Measurements from ENCODE around the gene ALKBH6. TPM values are rescaled to one million over a fixed set of nuclear protein-coding genes. Genes with fewer than 3 reads are reported as not detected.

ALKBH6 gene
- total and polyA plus RNA-seq, 9 of the 15 experiments (the other 6 are each of a cell fraction or from before 2014, with no cell fraction given) = 0.67 to 62.0 (median 34.5) TPM

DNA sequence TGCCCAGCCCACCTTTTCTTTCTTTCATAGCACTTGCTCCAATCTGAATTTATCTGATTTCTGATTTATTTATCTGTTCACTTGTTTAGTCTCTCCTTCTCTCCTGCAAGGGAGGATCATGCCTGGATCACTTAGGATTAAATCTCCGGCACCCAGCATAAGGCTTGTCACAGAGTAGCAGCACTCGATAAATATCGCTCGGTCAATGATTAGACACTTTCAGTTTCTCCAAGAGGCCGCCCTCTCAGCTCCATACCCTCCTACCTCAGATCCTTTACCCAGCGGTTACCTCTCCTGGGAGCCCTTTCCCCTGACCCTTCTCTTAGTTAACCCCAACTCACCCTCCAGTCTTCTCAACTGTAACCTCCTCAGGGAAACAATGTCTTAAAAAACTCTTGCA lies 17.3 kb upstream of the ALKBH6 start:
- Histone ChIP-seq H4K20me1 (replicated peaks; ENCODE audit: control insufficient read depth, insufficient read depth, low read length) (no peaks in the 10 kb centered on the region), H3K9ac (ENCODE audit: insufficient read depth in 1 of 2, low read depth in 2 of 2, low read length in 2 of 2) (no peak overlapping the region), H3K4me2 (ENCODE audit: insufficient read depth, low read length) (no peak overlapping the region), H3K27ac (ENCODE audit: extremely low read depth, low read depth, low read length) (no peak overlapping the region), H2AFZ (ENCODE audit: low read depth, low read length) (no peak overlapping the region), H3K9me3 (replicated peaks; ENCODE audit: control insufficient read depth, insufficient read depth, low read depth, low read length) (no peaks in the 10 kb centered on the region), H3K4me3 (no peak overlapping the region), H3K79me2 (ENCODE audit: control insufficient read depth, insufficient read depth, low read length) (no peaks in the 10 kb centered on the region), H3K9me1 (ENCODE audit: control insufficient read depth, insufficient read depth, low read length) (peaks cover 3% of the 10 kb centered on the region), H3K27me3 (ENCODE audit: control insufficient read depth in 2 of 2, insufficient read depth in 2 of 2, low read length in 2 of 2) (no peaks in the 10 kb centered on the region), H3K36me3 (ENCODE audit: control insufficient read depth, insufficient read depth, low read length) (peaks cover 27% of the 10 kb centered on the region; the same call in 2 of the 3 replicates), H3K4me1 (replicated peaks in 1 of 2; ENCODE audit: control insufficient read depth in 2 of 2, insufficient read depth in 2 of 2, low read length in 2 of 2) (peaks cover 16 to 24% of the 10 kb centered on the region in 2 experiments)
- no peak for ATAC-seq
- in situ Hi-C loops (cut with MboI) (no loop called here), intact Hi-C loops (cut with micrococcal nuclease) (no loop called here)
- no peak for DNase-seq (ENCODE audit: extremely low read depth in 1 of 4, low spot score in 3 of 4)
- 85% methylated on average over 6 of the region's 6 CpGs for WGBS (ENCODE audit: insufficient coverage, low coverage, missing lambda C conversion rate)
- TF ChIP-seq EP300 (IDR thresholded peaks at IDR 0.05; ENCODE audit: low read length) (no peak), ZKSCAN3 (CRISPR knock-in tag; IDR thresholded peaks at IDR 0.05) (no peak), NFE2 (IDR thresholded peaks at IDR 0.05; ENCODE audit: low read depth) (no peak), ZNF133 (CRISPR knock-in tag; IDR thresholded peaks at IDR 0.05) (no peak), ZNF347 (CRISPR knock-in tag; IDR thresholded peaks at IDR 0.05; ENCODE audit: low read depth) (no peak), ZNF766 (CRISPR knock-in tag; conservative IDR thresholded peaks at IDR 0.05) (no peak), ZNF507 (tag; conservative IDR thresholded peaks at IDR 0.05) (no peak), TEAD4 (IDR thresholded peaks at IDR 0.05; ENCODE audit: low read length) (no peak), TEAD4 (CRISPR knock-in tag; IDR thresholded peaks at IDR 0.05; ENCODE audit: borderline replicate concordance) (no peak), TBL1XR1 (IDR thresholded peaks at IDR 0.05; ENCODE audit: low read length in 2 of 2) (no peak), ZNF175 (CRISPR knock-in tag; IDR thresholded peaks at IDR 0.05; ENCODE audit: low read depth) (no peak), ZNF431 (CRISPR knock-in tag; IDR thresholded peaks at IDR 0.05) (no peak), MCM2 (IDR thresholded peaks at IDR 0.05; ENCODE audit: low read depth) (no peak), ZNF444 (CRISPR knock-in tag; IDR thresholded peaks at IDR 0.05) (no peak), U2AF1 (optimal IDR thresholded peaks at IDR 0.05; ENCODE audit: low read depth, low read length) (no peak), PHB (CRISPR knock-in tag; IDR thresholded peaks at IDR 0.05) (no peak), CEBPB (tag; IDR thresholded peaks at IDR 0.05) (no peak), LCOR (CRISPR knock-in tag; IDR thresholded peaks at IDR 0.05) (no peak)
- TF ChIP-seq, protein P1, sequence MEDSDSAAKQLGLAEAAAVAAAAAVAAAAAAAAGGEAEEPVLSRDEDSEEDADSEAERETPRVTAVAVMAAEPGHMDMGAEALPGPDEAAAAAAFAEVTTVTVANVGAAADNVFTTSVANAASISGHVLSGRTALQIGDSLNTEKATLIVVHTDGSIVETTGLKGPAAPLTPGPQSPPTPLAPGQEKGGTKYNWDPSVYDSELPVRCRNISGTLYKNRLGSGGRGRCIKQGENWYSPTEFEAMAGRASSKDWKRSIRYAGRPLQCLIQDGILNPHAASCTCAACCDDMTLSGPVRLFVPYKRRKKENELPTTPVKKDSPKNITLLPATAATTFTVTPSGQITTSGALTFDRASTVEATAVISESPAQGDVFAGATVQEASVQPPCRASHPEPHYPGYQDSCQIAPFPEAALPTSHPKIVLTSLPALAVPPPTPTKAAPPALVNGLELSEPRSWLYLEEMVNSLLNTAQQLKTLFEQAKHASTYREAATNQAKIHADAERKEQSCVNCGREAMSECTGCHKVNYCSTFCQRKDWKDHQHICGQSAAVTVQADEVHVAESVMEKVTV (CRISPR knock-in tag; IDR thresholded peaks at IDR 0.05) = no peak
- TF ChIP-seq, protein P2, sequence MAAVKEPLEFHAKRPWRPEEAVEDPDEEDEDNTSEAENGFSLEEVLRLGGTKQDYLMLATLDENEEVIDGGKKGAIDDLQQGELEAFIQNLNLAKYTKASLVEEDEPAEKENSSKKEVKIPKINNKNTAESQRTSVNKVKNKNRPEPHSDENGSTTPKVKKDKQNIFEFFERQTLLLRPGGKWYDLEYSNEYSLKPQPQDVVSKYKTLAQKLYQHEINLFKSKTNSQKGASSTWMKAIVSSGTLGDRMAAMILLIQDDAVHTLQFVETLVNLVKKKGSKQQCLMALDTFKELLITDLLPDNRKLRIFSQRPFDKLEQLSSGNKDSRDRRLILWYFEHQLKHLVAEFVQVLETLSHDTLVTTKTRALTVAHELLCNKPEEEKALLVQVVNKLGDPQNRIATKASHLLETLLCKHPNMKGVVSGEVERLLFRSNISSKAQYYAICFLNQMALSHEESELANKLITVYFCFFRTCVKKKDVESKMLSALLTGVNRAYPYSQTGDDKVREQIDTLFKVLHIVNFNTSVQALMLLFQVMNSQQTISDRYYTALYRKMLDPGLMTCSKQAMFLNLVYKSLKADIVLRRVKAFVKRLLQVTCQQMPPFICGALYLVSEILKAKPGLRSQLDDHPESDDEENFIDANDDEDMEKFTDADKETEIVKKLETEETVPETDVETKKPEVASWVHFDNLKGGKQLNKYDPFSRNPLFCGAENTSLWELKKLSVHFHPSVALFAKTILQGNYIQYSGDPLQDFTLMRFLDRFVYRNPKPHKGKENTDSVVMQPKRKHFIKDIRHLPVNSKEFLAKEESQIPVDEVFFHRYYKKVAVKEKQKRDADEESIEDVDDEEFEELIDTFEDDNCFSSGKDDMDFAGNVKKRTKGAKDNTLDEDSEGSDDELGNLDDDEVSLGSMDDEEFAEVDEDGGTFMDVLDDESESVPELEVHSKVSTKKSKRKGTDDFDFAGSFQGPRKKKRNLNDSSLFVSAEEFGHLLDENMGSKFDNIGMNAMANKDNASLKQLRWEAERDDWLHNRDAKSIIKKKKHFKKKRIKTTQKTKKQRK (IDR thresholded peaks at IDR 0.05; ENCODE audit: borderline replicate concordance, low read depth, low read length) = no peak
- FAIRE-seq = no peak
- CTCF ChIA-PET (ENCODE audit: low intra/inter-chr PET ratio) = no interaction called here
- POLR2A ChIA-PET = no interaction called here
- no TSS peak for BruUV-seq (replicated peaks)

All from K562 (cell line).